ENCODE results near the gene KCTD10.

The KCTD10 gene

GRCh38 chr12:109494348-109494881, 17.3 kb upstream of the KCTD10 start:
- no peak for DNase-seq (ENCODE audit: low spot score)

GRCh38 chr12:109493938-109494337, 16.8 kb upstream of the KCTD10 start:
- no peak for DNase-seq (ENCODE audit: low spot score)

- no peak for DNase-seq (ENCODE audit: low spot score)
Observed at GRCh38 chr12:109493090-109493489, 16.0 kb upstream of the KCTD10 start.

- no peak for DNase-seq (ENCODE audit: low spot score)
Observed at GRCh38 chr12:109492371-109492770, 15.3 kb upstream of the KCTD10 start.

GRCh38 chr12:109491671-109492070, 14.6 kb upstream of the KCTD10 start:
- no peak for DNase-seq (ENCODE audit: low spot score)

GRCh38 chr12:109489955-109490565, 13.0 kb upstream of the KCTD10 start:
- DNase-seq (ENCODE audit: low spot score): no peak

- no peak for DNase-seq (ENCODE audit: low spot score)
Observed at GRCh38 chr12:109489016-109489954, 12.2 kb upstream of the KCTD10 start.

GRCh38 chr12:109488051-109488665, 11.1 kb upstream of the KCTD10 start:
- DNase-seq (ENCODE audit: low spot score): no peak

- DNase-seq (ENCODE audit: low spot score): no peak
Observed at GRCh38 chr12:109487181-109488050, 10.3 kb upstream of the KCTD10 start.

- DNase-seq (ENCODE audit: low spot score): no peak
Observed at GRCh38 chr12:109485201-109485600, 8.1 kb upstream of the KCTD10 start.

- DNase-seq (ENCODE audit: low spot score): no peak
Observed at GRCh38 chr12:109483346-109483745, 6.2 kb upstream of the KCTD10 start.

- DNase-seq (ENCODE audit: low spot score): no peak
Observed at GRCh38 chr12:109482894-109483293, 5.8 kb upstream of the KCTD10 start.

- DNase-seq (ENCODE audit: low spot score): no peak
Observed at GRCh38 chr12:109482491-109482890, 5.4 kb upstream of the KCTD10 start.

GRCh38 chr12:109481863-109482262, 4.8 kb upstream of the KCTD10 start:
- no peak for DNase-seq (ENCODE audit: low spot score)

GRCh38 chr12:109480356-109480755, 3.3 kb upstream of the KCTD10 start:
- no peak for DNase-seq (ENCODE audit: low spot score)

- DNase-seq (ENCODE audit: low spot score): no peak
Observed at GRCh38 chr12:109479761-109480160, 2.7 kb upstream of the KCTD10 start.

- DNase-seq (ENCODE audit: low spot score): no peak
Observed at GRCh38 chr12:109477963-109478315, 839 bp upstream of the KCTD10 start.

GRCh38 chr12:109476807-109477184, 304 bp downstream of the KCTD10 start:
- no peak for DNase-seq (ENCODE audit: low spot score)

GRCh38 chr12:109475993-109476806, 900 bp downstream of the KCTD10 start:
- DNase-seq (ENCODE audit: low spot score): peak; percentile 25

GRCh38 chr12:109475121-109475520, 2.0 kb downstream of the KCTD10 start:
- no peak for DNase-seq (ENCODE audit: low spot score)
